ENCODE measurements around the gene ZNF438. TPM values are rescaled to one million over a fixed set of nuclear protein-coding genes. Genes with fewer than 3 reads are reported as not detected.

Gene ZNF438
- total RNA-seq, 1 donor = 4.3 TPM

DNA sequence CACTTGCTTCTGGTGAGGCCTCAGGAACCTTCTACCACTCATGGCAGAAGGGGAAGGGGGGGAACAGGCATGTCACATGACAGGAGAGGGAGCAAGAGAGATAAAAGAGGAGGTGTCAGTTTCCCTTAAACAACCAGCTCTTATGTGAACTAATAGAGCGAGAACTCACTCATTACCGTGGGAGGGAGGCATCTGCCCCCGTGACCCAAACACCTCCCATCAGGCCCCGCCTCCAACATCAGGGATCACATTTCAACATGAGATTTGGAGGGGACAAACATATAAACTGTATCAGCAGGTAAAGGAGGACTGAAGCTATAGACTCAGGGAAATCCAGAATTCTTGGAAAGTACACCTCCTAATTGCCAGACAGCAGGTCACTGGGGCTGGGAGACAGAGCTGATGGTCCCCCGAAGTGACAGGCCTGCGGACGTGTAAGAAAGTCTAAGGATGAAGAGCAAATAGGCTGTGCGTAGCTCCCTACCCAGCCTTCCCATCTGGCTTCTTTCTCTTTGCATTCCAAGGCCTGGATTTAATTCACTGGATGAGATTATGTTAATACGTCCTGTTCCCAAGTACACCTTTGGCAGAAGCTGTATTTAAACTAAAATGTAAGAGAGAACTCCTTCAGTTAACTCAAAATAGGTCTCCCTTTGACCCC, 215.4 kb downstream of the ZNF438 start:
- Histone ChIP-seq H3K9me3 (ENCODE audit: low read depth, low read length) (no peaks in the 10 kb centered on the region), H2AFZ (ENCODE audit: low read length) (no peak overlapping the region), H4K20me1 (ENCODE audit: insufficient read depth, low read length) (no peaks in the 10 kb centered on the region), H3K4me3 (ENCODE audit: insufficient read depth, low read length) (no peak overlapping the region), H3K27ac (ENCODE audit: low read depth, low read length) (no peak overlapping the region), H3K4me1 (ENCODE audit: insufficient read depth, low read length) (peaks cover 56% of the 10 kb centered on the region), H3K27me3 (ENCODE audit: insufficient read depth, low read length) (no peaks in the 10 kb centered on the region), H3K36me3 (ENCODE audit: insufficient read depth, low read length) (no peaks in the 10 kb centered on the region), H3K79me2 (ENCODE audit: insufficient read depth, low read length) (no peaks in the 10 kb centered on the region), H3K4me2 (ENCODE audit: insufficient read depth, low read length) (no peak overlapping the region)
- TF ChIP-seq, protein P1, sequence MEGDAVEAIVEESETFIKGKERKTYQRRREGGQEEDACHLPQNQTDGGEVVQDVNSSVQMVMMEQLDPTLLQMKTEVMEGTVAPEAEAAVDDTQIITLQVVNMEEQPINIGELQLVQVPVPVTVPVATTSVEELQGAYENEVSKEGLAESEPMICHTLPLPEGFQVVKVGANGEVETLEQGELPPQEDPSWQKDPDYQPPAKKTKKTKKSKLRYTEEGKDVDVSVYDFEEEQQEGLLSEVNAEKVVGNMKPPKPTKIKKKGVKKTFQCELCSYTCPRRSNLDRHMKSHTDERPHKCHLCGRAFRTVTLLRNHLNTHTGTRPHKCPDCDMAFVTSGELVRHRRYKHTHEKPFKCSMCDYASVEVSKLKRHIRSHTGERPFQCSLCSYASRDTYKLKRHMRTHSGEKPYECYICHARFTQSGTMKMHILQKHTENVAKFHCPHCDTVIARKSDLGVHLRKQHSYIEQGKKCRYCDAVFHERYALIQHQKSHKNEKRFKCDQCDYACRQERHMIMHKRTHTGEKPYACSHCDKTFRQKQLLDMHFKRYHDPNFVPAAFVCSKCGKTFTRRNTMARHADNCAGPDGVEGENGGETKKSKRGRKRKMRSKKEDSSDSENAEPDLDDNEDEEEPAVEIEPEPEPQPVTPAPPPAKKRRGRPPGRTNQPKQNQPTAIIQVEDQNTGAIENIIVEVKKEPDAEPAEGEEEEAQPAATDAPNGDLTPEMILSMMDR (IDR thresholded peaks at IDR 0.05; ENCODE audit: extremely low read depth, low read depth, low read length) = no peak
- DNase-seq (ENCODE audit: insufficient read length, low spot score, missing footprints) = no peak

DNA sequence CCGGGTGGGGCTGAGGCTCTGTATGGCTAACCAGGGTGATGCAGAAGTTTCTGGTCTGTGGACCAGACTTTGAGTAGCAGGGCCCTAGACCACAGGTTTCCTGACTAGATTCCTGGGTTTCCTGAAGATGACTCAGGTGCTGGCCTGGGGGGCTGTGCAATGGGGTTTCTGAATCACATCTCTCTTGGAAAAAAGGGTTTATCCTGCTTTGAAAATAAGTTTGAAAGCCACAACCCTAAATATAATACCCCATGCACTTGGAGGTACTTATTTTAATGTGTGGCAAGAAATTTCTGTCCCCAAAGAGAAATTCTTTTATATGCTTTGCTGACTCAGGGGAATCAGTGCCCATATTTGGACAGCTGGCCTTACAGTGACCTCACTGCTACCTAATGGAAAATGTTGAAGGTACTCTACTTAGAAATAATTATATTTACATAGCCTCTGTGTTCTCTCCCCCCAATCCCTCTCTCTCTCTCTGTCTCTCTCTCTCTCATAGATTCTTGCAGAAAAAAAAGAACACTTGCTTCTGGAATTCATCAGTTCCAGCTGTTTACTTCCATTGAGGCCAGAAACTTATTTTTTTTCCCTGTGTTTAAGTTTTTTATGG, 217.7 kb downstream of the ZNF438 start:
- no peak overlapping the region for H2AFZ ChIP-seq (ENCODE audit: low read length)
- H3K79me2 ChIP-seq (ENCODE audit: insufficient read depth, low read length) = no peaks in the 10 kb centered on the region
- H3K27ac ChIP-seq (ENCODE audit: low read depth, low read length) = peak overlapping the region; percentile 4
- no peak overlapping the region for H3K4me3 ChIP-seq (ENCODE audit: insufficient read depth, low read length)
- DNase-seq (ENCODE audit: insufficient read length, low spot score, missing footprints) = peak; percentile 92
- H4K20me1 ChIP-seq (ENCODE audit: insufficient read depth, low read length) = no peaks in the 10 kb centered on the region
- peaks cover 38% of the 10 kb centered on the region for H3K4me1 ChIP-seq (ENCODE audit: insufficient read depth, low read length)
- TF ChIP-seq, protein P1 (IDR thresholded peaks at IDR 0.05; ENCODE audit: extremely low read depth, low read depth, low read length) = no peak
- no peaks in the 10 kb centered on the region for H3K27me3 ChIP-seq (ENCODE audit: insufficient read depth, low read length)
- H3K9me3 ChIP-seq (ENCODE audit: low read depth, low read length) = no peaks in the 10 kb centered on the region
- H3K4me2 ChIP-seq (ENCODE audit: insufficient read depth, low read length) = no peak overlapping the region
- no peaks in the 10 kb centered on the region for H3K36me3 ChIP-seq (ENCODE audit: insufficient read depth, low read length)

GRCh38 chr10:30812018-30812851, 219.4 kb downstream of the ZNF438 start:
- peak overlapping the region; percentile 36 for H3K4me2 ChIP-seq (ENCODE audit: insufficient read depth, low read length)
- H3K79me2 ChIP-seq (ENCODE audit: insufficient read depth, low read length) = no peaks in the 10 kb centered on the region
- no peaks in the 10 kb centered on the region for H3K9me3 ChIP-seq (ENCODE audit: low read depth, low read length)
- H3K4me3 ChIP-seq (ENCODE audit: insufficient read depth, low read length) = no peak overlapping the region
- TF ChIP-seq, protein P1 (IDR thresholded peaks at IDR 0.05; ENCODE audit: extremely low read depth, low read depth, low read length) = no peak
- peak overlapping the region; percentile 43 for H3K27ac ChIP-seq (ENCODE audit: low read depth, low read length)
- no peaks in the 10 kb centered on the region for H3K27me3 ChIP-seq (ENCODE audit: insufficient read depth, low read length)
- peak; percentile 91 for DNase-seq (ENCODE audit: insufficient read length, low spot score, missing footprints)
- no peaks in the 10 kb centered on the region for H4K20me1 ChIP-seq (ENCODE audit: insufficient read depth, low read length)
- no peaks in the 10 kb centered on the region for H3K36me3 ChIP-seq (ENCODE audit: insufficient read depth, low read length)
- H3K4me1 ChIP-seq (ENCODE audit: insufficient read depth, low read length) = peaks cover 33% of the 10 kb centered on the region
- no peak overlapping the region for H2AFZ ChIP-seq (ENCODE audit: low read length)

All from osteoblast (primary cell).